ENCODE measurements around the gene ME2.
A peak's percentile ranks its signal among the peaks of the same experiment; 100 is the strongest.
"Not testable (repeated sequence)": the region's sequence is repeated elsewhere in the genome, so short reads cannot be mapped to it uniquely, and the experiment has no call there.

ME2 gene

GRCh38 chr18:50878345-50879301, at the start of gene ME2:
Gene ME2 (plus strand): TSS chr18:50879118. CDS start chr18:50895821, 16,703 bp downstream.
- peak within 1 kb of the TSS; percentile 66 for H3K4me3 ChIP-seq (ENCODE audit: low read depth, low read length)
- no peak for TF ChIP-seq CTCF (IDR thresholded peaks at IDR 0.05; ENCODE audit: control insufficient read depth, extremely low read depth, insufficient read depth)
- peak; percentile 61 for DNase-seq (ENCODE audit: low read depth)

- TF ChIP-seq CTCF (IDR thresholded peaks at IDR 0.05; ENCODE audit: control insufficient read depth, extremely low read depth, insufficient read depth), result no peak
- peak; percentile 10 for DNase-seq (ENCODE audit: low read depth)
- no peak overlapping the region for H3K4me3 ChIP-seq (ENCODE audit: low read depth, low read length)
Measured at GRCh38 chr18:50829644-50830043, 49.3 kb upstream of the ME2 start.

DNA sequence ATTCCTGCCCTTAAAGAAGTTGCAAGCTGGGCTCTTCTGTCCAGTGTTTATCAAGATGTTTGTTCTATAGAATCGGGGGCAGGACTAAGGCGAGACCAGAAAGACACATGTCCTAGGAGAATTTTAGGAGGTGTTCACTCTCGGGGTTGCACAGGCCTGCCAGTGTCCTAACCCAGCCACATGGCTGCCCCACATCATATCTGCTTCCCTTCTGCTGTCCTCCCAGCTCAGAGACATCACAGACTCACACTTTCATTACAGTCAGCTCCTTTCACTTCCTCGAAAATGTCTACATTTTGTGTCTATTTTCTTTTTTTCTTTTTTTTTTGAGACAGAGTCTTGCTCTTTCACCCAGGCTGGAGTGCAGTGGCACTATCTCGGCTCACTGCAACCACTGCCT, 48.4 kb upstream of the ME2 start:
- no peak for TF ChIP-seq CTCF (IDR thresholded peaks at IDR 0.05; ENCODE audit: control insufficient read depth, extremely low read depth, insufficient read depth)
- H3K4me3 ChIP-seq (ENCODE audit: low read depth, low read length), result no peak overlapping the region
- DNase-seq (ENCODE audit: low read depth), result no peak

GRCh38 chr18:50832754-50833153, 46.2 kb upstream of the ME2 start:
- no peak for DNase-seq (ENCODE audit: low read depth)
- no peak for TF ChIP-seq CTCF (IDR thresholded peaks at IDR 0.05; ENCODE audit: control insufficient read depth, extremely low read depth, insufficient read depth)
- no peak overlapping the region for H3K4me3 ChIP-seq (ENCODE audit: low read depth, low read length)

DNA sequence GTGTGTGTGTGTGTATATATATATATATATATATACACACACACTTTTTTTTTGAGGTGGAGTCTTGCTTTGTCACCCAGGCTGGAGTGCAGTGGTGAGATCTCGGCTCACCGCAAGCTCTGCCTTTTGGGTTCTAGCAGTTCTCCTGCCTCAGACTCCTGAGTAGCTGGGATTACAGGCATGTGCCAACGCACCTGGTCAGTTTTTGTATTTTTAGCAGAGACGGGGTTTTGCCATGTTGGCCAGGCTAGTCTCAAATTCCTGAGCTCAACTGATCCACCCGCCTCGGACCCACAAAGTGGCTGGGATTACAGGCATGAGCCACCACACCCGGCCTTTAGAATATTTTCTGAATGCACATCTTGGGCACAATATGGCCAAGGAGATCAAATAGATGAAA, 45.4 kb upstream of the ME2 start:
- not testable (repeated sequence) for H3K4me3 ChIP-seq (ENCODE audit: low read depth, low read length); DNase-seq (ENCODE audit: low read depth)

DNA sequence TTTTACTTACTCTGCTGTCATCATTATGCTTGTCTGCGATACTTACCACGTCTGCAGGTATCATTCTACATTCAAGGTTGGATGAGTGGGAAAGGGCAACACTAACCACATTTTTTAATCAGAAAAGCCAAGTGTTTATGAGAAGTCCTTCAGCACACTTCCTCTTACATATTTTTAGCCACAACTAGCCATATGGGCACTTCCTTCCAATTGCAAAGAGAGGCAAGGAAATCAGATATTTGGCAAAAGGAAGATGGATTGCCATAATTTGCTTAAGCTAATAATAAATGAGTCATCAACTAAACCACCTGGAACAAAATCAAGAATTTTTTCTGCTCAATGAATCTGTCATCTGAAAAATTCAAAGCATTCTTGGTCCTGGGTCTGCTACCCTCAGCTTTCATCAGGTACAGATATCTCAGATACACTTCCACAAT, 42.4 kb upstream of the ME2 start:
- TF ChIP-seq CTCF (IDR thresholded peaks at IDR 0.05; ENCODE audit: control insufficient read depth, extremely low read depth, insufficient read depth), result no peak
- peak; percentile 61 for DNase-seq (ENCODE audit: low read depth)
- no peak overlapping the region for H3K4me3 ChIP-seq (ENCODE audit: low read depth, low read length)

DNA sequence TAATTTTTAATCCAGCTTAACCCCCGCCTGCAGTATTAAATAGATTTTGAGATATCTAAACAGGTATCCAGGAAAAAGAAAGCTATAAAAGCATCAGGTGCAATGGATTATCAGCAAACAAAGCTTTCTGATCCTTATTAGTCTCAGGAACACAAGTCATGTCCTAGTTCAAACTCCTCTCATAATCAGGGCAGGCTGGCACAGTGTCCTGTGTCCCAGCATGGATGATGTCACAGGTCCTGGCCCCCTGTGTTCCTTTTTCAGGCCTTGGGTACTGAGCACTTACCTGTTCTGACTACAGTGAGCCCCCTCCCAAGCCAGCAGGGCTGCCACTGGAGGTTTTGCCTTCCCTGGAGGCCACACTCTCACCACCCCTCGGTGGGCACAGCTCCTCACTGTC, 39.6 kb upstream of the ME2 start:
- H3K4me3 ChIP-seq (ENCODE audit: low read depth, low read length), result no peak overlapping the region
- no peak for TF ChIP-seq CTCF (IDR thresholded peaks at IDR 0.05; ENCODE audit: control insufficient read depth, extremely low read depth, insufficient read depth)
- no peak for DNase-seq (ENCODE audit: low read depth)
